Omental fat pad (tissue), 4 donors: ENCODE measurements around the gene MCM9. TPM values are rescaled to one million over a fixed set of nuclear protein-coding genes. Genes with fewer than 3 reads are reported as not detected.

Experiments used
- ATAC-seq: fragments of 150-250 bp; one replicate; pipeline ENCODE4 v1.9.1; 2016; ENCODE audit warnings: mild to moderate bottlenecking, moderate library complexity; ENCODE audit not compliant: low FRiP score
- DNase-seq: peaks from one replicate; pipeline ENCODE4 v3.0.0-alpha.2; 2019; ENCODE audit warnings: low spot score
- total RNA-seq, 4 donors: library from RNA; depleted of rRNA; stranded (reverse); fragments of >200 nt; gene quantifications; one replicate each; pipeline ENCODE4 v1.1.0, GENCODE V29; 2016
- TF ChIP-seq, protein P1 (sequence below), 3 donors: fragments of 450-650 bp; IDR thresholded peaks; one replicate each; pipeline ENCODE4 v1.5.1; 2016 to 2017; ENCODE audit warnings: antibody characterized with exemption in 3 of 3, mild to moderate bottlenecking in 3 of 3, moderate library complexity in 2 of 3

MCM9 gene
- total RNA-seq, 4 donors from 2014 or later = 12.2 to 25.9 (median 14.3) TPM

DNA sequence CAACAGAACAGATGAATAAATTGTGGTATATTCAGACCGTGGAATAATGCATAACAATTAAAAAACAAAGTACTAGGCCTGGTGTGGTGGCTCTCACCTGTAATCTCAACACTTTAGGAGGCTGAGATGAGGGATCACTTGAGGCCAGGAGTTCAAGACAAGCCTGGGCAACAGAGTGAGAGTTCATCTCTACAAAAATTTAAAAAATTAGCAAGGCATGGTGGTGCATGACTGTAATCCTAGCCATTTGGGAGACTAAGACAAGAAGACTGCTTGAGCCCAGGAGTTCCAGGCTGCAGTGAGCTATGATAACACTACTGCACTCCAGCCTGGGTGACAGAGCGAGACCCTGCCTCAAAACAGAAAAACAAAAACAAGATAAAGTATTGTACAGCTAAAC lies 57.2 kb downstream of the MCM9 start:
- DNase-seq = no peak
- TF ChIP-seq, protein P1, sequence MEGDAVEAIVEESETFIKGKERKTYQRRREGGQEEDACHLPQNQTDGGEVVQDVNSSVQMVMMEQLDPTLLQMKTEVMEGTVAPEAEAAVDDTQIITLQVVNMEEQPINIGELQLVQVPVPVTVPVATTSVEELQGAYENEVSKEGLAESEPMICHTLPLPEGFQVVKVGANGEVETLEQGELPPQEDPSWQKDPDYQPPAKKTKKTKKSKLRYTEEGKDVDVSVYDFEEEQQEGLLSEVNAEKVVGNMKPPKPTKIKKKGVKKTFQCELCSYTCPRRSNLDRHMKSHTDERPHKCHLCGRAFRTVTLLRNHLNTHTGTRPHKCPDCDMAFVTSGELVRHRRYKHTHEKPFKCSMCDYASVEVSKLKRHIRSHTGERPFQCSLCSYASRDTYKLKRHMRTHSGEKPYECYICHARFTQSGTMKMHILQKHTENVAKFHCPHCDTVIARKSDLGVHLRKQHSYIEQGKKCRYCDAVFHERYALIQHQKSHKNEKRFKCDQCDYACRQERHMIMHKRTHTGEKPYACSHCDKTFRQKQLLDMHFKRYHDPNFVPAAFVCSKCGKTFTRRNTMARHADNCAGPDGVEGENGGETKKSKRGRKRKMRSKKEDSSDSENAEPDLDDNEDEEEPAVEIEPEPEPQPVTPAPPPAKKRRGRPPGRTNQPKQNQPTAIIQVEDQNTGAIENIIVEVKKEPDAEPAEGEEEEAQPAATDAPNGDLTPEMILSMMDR (IDR thresholded peaks at IDR 0.05) = no peak
- no peak for ATAC-seq

DNA sequence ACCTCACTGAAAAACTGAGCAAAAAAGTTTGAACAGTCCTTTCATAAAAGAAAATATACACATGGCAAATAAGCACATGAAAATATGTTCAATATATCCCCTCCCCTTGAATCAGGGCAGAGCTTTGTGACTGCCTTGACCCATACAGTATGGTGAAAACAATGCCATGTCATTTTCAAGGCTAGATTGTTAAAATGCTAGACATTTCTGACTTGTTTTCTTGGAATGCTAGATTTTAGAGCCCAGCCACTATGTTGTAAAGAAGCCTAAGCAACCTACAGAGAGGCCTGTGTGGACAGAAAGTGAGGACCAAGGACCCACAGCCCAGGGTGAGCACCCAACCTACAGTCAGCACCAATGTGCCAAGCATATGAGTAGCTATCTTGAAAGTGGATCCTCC lies 58.1 kb downstream of the MCM9 start:
- DNase-seq (no peak), ATAC-seq (no peak)
- TF ChIP-seq, protein P1 (IDR thresholded peaks at IDR 0.05) = no peak

DNA sequence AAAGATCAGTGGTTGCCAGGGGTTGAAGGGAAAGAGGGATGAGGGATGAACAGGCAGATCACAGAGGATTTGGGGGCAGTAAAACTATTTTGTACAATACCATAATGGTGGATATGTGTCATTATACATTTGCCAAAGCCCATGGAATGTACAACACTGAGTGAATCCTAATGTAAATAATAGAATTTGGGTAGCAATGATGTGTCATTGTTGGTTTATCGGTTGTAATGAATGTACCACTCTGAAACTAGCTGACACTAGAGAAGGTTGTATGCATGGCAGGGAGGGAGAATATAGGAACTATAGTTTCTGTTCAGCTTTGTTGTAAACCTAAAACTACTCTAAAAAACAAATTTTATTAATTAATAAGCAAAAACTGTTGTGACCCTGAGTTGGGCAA lies 58.8 kb downstream of the MCM9 start:
- TF ChIP-seq, protein P1 (IDR thresholded peaks at IDR 0.05) = no peak
- ATAC-seq = no peak
- no peak for DNase-seq

DNA sequence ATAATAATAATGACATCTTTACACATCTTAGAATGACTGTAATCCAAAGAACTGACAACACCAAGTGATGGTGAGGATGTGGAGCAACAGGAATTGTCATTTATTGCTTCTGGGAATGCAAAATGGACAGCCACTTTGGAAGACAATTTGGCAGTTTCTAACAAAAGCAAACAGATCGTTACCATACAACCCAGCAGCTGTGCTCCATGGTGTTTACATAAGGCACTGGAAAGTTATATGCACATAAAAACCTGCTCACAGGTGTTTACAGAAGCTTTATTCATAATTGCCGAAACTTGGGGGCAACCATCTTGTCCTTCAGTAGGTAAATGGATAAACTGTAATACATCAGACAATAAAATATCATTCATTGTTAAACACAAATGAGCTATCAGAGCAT lies 59.3 kb downstream of the MCM9 start:
- TF ChIP-seq, protein P1 (IDR thresholded peaks at IDR 0.05) = no peak
- ATAC-seq (no peak), DNase-seq (no peak)

DNA sequence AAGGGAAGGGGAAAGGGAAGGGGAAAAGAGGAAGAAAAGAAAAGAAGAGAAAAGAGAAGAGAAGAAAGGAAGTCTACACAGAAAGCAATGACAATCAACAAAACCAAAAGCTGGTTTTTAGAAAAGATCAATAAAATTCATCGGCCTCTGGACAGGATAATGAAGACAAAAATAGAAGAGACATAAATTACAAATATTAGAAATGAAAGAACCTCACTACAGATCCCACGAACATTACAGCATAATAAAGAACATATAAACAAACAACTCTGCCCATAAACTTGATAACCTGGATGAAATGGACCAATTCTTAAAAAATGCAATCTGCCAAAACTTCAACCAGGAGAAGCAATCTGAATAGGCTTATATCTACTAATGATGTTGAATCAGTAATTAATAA lies 61.7 kb downstream of the MCM9 start:
- DNase-seq (no peak), ATAC-seq (no peak)
- TF ChIP-seq, protein P1 (IDR thresholded peaks at IDR 0.05) = no peak

DNA sequence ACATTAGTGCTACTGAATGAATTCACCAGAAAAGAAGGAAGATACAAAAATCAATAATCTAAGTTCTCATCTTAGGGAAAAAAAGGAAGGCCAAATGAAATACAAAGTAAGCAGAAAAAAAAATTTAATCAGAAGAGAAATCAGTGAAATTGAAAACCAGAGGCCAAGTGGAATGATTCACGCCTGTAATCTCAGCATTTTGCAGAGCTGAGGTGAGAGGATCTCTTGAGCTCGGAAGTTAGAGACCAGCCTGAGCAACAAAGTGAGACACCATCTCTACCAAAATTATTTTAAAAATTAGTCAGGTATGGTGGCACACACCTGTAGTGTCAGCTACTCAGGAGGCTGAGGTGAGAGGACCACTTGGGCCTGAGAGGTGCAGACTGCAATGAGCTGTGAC lies 62.2 kb downstream of the MCM9 start:
- TF ChIP-seq, protein P1 (IDR thresholded peaks at IDR 0.05) = no peak
- ATAC-seq = no peak
- no peak for DNase-seq

DNA sequence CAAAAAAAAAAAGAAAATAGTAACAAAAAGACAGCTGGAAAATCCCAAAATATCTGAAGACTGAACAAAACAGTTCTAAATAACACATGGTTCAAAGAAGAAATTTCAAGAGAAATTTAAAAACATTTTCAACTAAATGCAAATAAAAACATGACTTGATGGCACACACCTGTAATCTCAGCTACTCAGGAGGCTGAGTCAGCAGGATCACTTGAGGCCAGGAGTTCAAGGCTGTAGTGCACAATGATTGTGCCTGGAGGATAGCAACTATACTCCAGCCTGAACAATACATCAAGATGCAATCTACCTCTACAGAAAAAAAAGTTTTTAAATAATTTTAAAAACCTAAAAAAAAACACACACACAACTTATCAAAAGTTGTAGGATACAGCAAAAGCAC lies 62.6 kb downstream of the MCM9 start:
- no peak for DNase-seq
- no peak for ATAC-seq
- TF ChIP-seq, protein P1 (IDR thresholded peaks at IDR 0.05) = no peak
